SK-N-SH treated with all-trans-retinoic acid at 6 μM for 48 hours (cell line): ENCODE measurements around the gene PLD5.

ENCODE experiments used
- ARNTL ChIP-seq: fragments of 450-650 bp; formaldehyde crosslinking; IDR thresholded peaks from 2 replicates; pipeline ENCODE4 v1.5.0; 2020; ENCODE audit warnings: low read depth, mild to moderate bottlenecking, moderate library complexity, borderline replicate concordance
- BACH2 ChIP-seq: fragments of 250-450 bp; sonication (Bioruptor Pico); IDR thresholded peaks from 2 replicates; pipeline ENCODE4 v1.9.0; 2021; ENCODE audit warnings: mild to moderate bottlenecking, borderline replicate concordance
- CSDC2 ChIP-seq: fragments of 250-450 bp; sonication (Bioruptor Pico); IDR thresholded peaks from 2 replicates; pipeline ENCODE4 v1.5.0; 2020; ENCODE audit warnings: mild to moderate bottlenecking, moderate library complexity
- PATZ1 ChIP-seq: fragments of 250-450 bp; sonication (Bioruptor Pico); IDR thresholded peaks from 2 replicates; pipeline ENCODE4 v1.8.0; 2020; ENCODE audit warnings: mild to moderate bottlenecking, moderate library complexity, borderline replicate concordance
- RARB ChIP-seq: fragments of 250-450 bp; sonication (Bioruptor Pico); IDR thresholded peaks from 2 replicates; pipeline ENCODE4 v1.8.0; 2021; ENCODE audit warnings: mild to moderate bottlenecking, moderate library complexity
- TOX ChIP-seq: fragments of 250-450 bp; sonication (Bioruptor Pico); IDR thresholded peaks from 2 replicates; pipeline ENCODE4 v1.8.0; 2021; ENCODE audit warnings: mild to moderate bottlenecking, moderate library complexity, borderline replicate concordance
- ZC3H10 ChIP-seq: fragments of 250-450 bp; sonication (Bioruptor Pico); IDR thresholded peaks from 2 replicates; pipeline ENCODE4 v1.5.1; 2021; ENCODE audit warnings: mild to moderate bottlenecking, moderate library complexity

- TF ChIP-seq CSDC2 (CRISPR knock-in tag) = no peak
- no peak for TF ChIP-seq BACH2 (CRISPR knock-in tag)
- TF ChIP-seq TOX = no peak
- no peak for TF ChIP-seq ARNTL (CRISPR knock-in tag)
- no peak for TF ChIP-seq RARB (CRISPR knock-in tag)
- TF ChIP-seq ZC3H10 = no peak
- no peak for TF ChIP-seq PATZ1
Measured at GRCh38 chr1:242569867-242570266, 45.4 kb upstream of the PLD5 start.
